Measurements from ENCODE around the gene SPIN1. TPM values are rescaled to one million over a fixed set of nuclear protein-coding genes. Genes with fewer than 3 reads are reported as not detected.

Gene SPIN1
- total RNA-seq, 1 donor from 2014 or later, result 11.6 TPM

Other genes with a start within 250 kb of the SPIN1 start
- not detected for gene SPATA31C2, start 250.0 kb upstream of the SPIN1 start, total RNA-seq
- not detected for gene NXNL2, start 146.7 kb downstream of the SPIN1 start, total RNA-seq